OCI-LY3 (cell line): ENCODE data around the gene CFAP57.

Source experiments
- H2AFZ ChIP-seq: fragments of 200-600, 300-600 bp; shearing (Covaris generic); 2 replicates; pipeline ENCODE4 v1.6.0; 2014; ENCODE audit warnings: antibody characterized with exemption, low read depth, low read length
- H3K27ac ChIP-seq: fragments of 200-600, 300-600 bp; sonication (generic); 2 replicates; pipeline ENCODE4 v1.5.1; 2014; ENCODE audit warnings: mild to moderate bottlenecking, low read length, moderate library complexity, mixed read lengths
- H3K27me3 ChIP-seq: fragments of 200-600, 300-600 bp; sonication (generic); 2 replicates; pipeline ENCODE4 v1.6.1; 2014; ENCODE audit warnings: low read depth, low read length, mixed read lengths
- H3K36me3 ChIP-seq: fragments of 200-600, 300-600 bp; sonication (generic); replicated peaks from 2 replicates; pipeline ENCODE3; 2014; ENCODE audit warnings: low read depth, low read length, mixed read lengths
- H3K4me1 ChIP-seq: fragments of 300-600, 200-600 bp; sonication (generic); 2 replicates; pipeline ENCODE4 v1.6.1; 2014; ENCODE audit warnings: low read length, mixed read lengths
- H3K4me2 ChIP-seq: fragments of 200-600, 300-600 bp; sonication (generic); 2 replicates; pipeline ENCODE4 v1.6.1; 2014; ENCODE audit warnings: low read length, mixed read lengths
- H3K4me3 ChIP-seq: fragments of 300-600, 200-600 bp; sonication (generic); 2 replicates; pipeline ENCODE4 v1.5.1; 2014; ENCODE audit warnings: antibody characterized with exemption, mild to moderate bottlenecking, low read length, moderate library complexity
- H3K79me2 ChIP-seq: fragments of 300-600, 200-600 bp; shearing (Covaris generic); 2 replicates; pipeline ENCODE4 v1.6.1; 2014; ENCODE audit warnings: mild to moderate bottlenecking, low read length, mixed read lengths
- H3K9ac ChIP-seq: fragments of 300-600, 200-600 bp; shearing (Covaris generic); 2 replicates; pipeline ENCODE4 v1.6.0; 2014; ENCODE audit warnings: mild to moderate bottlenecking, low read length, moderate library complexity
- H3K9me3 ChIP-seq: fragments of 200-600, 300-600 bp; shearing (Covaris generic); 2 replicates; pipeline ENCODE4 v1.6.1; 2014; ENCODE audit warnings: low read length, mixed read lengths; ENCODE audit not compliant: insufficient read depth
- H4K20me1 ChIP-seq: fragments of 200-600, 300-600 bp; sonication (generic); 2 replicates; pipeline ENCODE4 v1.6.1; 2016; ENCODE audit warnings: low read length, mixed read lengths; ENCODE audit not compliant: insufficient read depth
- EZH2phosphoT487 ChIP-seq: fragments of 200-600 bp; shearing (Covaris generic); IDR thresholded peaks from 2 replicates; pipeline ENCODE4 v1.6.1; 2018; ENCODE audit warnings: antibody characterized with exemption, mixed run types, low read depth
- TF ChIP-seq, protein P1 (sequence below): fragments of 200-600, 300-600 bp; sonication (generic); IDR thresholded peaks from 2 replicates; pipeline ENCODE4 v1.5.1; 2014; ENCODE audit warnings: antibody characterized with exemption, low read length, low read depth

Gene CFAP57

GRCh38 chr1:43247256-43247921 is 75.3 kb downstream of the CFAP57 start:
- no peaks in the 10 kb centered on the region for H4K20me1 ChIP-seq
- H3K27me3 ChIP-seq: no peaks in the 10 kb centered on the region
- H3K27ac ChIP-seq: no peak overlapping the region
- H3K4me2 ChIP-seq: no peak overlapping the region
- no peak overlapping the region for H3K9ac ChIP-seq
- H3K4me1 ChIP-seq: no peaks in the 10 kb centered on the region
- no peak overlapping the region for H2AFZ ChIP-seq
- no peaks in the 10 kb centered on the region for H3K79me2 ChIP-seq
- no peaks in the 10 kb centered on the region for H3K36me3 ChIP-seq
- TF ChIP-seq, protein P1, sequence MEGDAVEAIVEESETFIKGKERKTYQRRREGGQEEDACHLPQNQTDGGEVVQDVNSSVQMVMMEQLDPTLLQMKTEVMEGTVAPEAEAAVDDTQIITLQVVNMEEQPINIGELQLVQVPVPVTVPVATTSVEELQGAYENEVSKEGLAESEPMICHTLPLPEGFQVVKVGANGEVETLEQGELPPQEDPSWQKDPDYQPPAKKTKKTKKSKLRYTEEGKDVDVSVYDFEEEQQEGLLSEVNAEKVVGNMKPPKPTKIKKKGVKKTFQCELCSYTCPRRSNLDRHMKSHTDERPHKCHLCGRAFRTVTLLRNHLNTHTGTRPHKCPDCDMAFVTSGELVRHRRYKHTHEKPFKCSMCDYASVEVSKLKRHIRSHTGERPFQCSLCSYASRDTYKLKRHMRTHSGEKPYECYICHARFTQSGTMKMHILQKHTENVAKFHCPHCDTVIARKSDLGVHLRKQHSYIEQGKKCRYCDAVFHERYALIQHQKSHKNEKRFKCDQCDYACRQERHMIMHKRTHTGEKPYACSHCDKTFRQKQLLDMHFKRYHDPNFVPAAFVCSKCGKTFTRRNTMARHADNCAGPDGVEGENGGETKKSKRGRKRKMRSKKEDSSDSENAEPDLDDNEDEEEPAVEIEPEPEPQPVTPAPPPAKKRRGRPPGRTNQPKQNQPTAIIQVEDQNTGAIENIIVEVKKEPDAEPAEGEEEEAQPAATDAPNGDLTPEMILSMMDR: no peak
- TF ChIP-seq EZH2phosphoT487: no peak
- H3K9me3 ChIP-seq: no peaks in the 10 kb centered on the region
- H3K4me3 ChIP-seq: no peak overlapping the region

- H3K79me2 ChIP-seq: no peaks in the 10 kb centered on the region
- no peaks in the 10 kb centered on the region for H3K9me3 ChIP-seq
- TF ChIP-seq, protein P1: no peak
- TF ChIP-seq EZH2phosphoT487: no peak
Measured at GRCh38 chr1:43250351-43250761, 78.2 kb downstream of the CFAP57 start.

GRCh38 chr1:43251024-43251423 is 78.9 kb downstream of the CFAP57 start:
- H3K4me2 ChIP-seq: no peak overlapping the region
- H3K4me1 ChIP-seq: no peaks in the 10 kb centered on the region
- H3K9me3 ChIP-seq: no peaks in the 10 kb centered on the region
- H3K79me2 ChIP-seq: no peaks in the 10 kb centered on the region
- H4K20me1 ChIP-seq: no peaks in the 10 kb centered on the region
- no peak overlapping the region for H3K4me3 ChIP-seq
- no peak for TF ChIP-seq EZH2phosphoT487
- TF ChIP-seq, protein P1: no peak
- H3K9ac ChIP-seq: no peak overlapping the region
- no peak overlapping the region for H3K27ac ChIP-seq
- no peaks in the 10 kb centered on the region for H3K36me3 ChIP-seq
- no peak overlapping the region for H2AFZ ChIP-seq
- H3K27me3 ChIP-seq: peaks cover 4% of the 10 kb centered on the region; the same call in 1 of the 2 replicates

More at GRCh38 chr1:43250351-43250761, 78.2 kb downstream of the CFAP57 start:
- Histone ChIP-seq H3K9ac (no peak overlapping the region), H3K27me3 (peaks cover 4% of the 10 kb centered on the region; the same call in 1 of the 2 replicates), H3K4me3 (no peak overlapping the region), H3K4me2 (no peak overlapping the region), H3K4me1 (no peaks in the 10 kb centered on the region), H3K27ac (no peak overlapping the region), H2AFZ (no peak overlapping the region), H4K20me1 (no peaks in the 10 kb centered on the region), H3K36me3 (no peaks in the 10 kb centered on the region)

DNA sequence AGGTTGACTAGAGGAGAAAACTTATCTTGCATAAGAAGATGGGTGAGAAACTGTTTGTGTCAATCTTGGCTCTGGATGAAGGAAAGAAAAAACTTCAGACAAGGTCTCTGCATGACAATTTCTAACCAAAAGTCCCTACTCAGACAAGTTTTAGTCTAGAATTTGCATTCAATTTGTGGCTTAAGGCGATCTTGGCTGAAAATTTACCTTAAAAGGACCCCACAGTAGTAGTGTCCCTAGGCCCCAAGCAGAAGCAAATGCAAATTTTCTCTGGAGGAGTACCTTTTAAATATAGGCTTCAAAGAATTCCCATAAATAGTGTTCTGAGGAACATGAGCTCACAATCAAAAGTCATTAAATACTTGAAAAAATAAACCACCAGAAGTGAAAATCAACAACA is 80.1 kb downstream of the CFAP57 start:
- Histone ChIP-seq H3K27ac (no peak overlapping the region), H3K79me2 (no peaks in the 10 kb centered on the region), H3K4me3 (no peak overlapping the region), H3K36me3 (no peaks in the 10 kb centered on the region), H3K9ac (no peak overlapping the region), H3K4me1 (no peaks in the 10 kb centered on the region), H2AFZ (no peak overlapping the region), H4K20me1 (no peaks in the 10 kb centered on the region), H3K27me3 (peaks cover 4% of the 10 kb centered on the region; the same call in 1 of the 2 replicates), H3K4me2 (no peak overlapping the region), H3K9me3 (no peaks in the 10 kb centered on the region)
- no peak for TF ChIP-seq EZH2phosphoT487
